ENCODE results near the gene INPP5B.
A peak's percentile ranks its signal among the peaks of the same experiment; 100 is the strongest.
"Not testable (repeated sequence)": the region's sequence is repeated elsewhere in the genome, so short reads cannot be mapped to it uniquely, and the experiment has no call there.

INPP5B gene

GRCh38 chr1:37910886-37911285, 36.0 kb downstream of the INPP5B start:
- not testable (repeated sequence) for DNase-seq

GRCh38 chr1:37908531-37908930, 38.3 kb downstream of the INPP5B start:
- not testable (repeated sequence) for DNase-seq

DNA sequence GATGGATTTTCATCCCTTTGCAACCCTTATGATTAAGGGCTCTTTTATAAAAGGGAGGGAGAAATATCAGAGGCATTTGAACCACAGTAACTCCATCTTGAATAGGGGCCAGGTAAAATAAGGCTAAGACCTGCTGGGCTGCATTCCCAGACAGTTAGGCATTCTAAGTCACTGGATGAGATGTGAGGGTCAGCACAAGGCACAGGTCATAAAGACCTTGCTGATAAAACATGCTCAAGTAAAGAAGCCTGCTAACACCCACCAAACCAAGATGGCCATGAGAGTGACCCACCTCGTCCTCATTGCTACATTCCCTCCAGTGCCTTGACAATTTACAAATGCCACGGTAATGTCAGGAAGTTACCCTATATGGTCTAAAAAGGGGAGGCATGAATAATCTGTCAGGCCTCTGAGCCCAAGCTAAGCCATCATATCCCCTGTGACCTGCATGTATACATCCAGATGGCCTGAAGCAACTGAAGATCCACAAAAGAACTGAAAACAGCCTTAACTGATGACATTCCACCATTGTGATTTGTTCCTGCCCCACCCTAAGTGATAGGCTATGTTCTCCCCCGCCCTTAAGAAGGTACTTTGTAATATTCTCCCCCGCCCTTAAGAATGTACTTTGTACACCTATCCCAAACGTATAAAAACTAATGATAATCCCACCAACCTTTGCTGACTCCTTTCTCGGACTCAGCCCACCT, 39.3 kb downstream of the INPP5B start:
- not testable (repeated sequence) for DNase-seq

DNA sequence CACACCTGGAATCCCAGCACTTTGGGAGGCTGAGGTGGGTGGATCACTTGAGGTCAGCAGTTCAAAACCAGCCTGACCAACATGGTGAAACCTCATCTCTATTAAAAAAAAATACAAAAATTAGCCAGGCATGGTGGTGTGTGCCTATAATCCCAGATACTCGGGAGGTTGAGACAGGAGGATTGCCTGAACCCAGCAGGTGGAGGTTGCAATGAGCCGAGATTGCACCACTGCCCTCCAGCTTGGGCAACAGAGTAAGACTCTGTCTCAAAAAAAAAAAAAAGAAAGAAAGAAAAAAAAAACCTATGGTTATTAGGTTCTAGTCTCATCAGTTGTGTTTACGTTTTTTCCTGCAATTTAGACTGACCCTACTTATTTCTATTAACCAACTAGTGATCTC, 40.3 kb downstream of the INPP5B start:
- not testable (repeated sequence) for DNase-seq

GRCh38 chr1:37905727-37906126, 41.1 kb downstream of the INPP5B start:
- no peak for DNase-seq

GRCh38 chr1:37903921-37904320, 42.9 kb downstream of the INPP5B start:
- not testable (repeated sequence) for DNase-seq

DNA sequence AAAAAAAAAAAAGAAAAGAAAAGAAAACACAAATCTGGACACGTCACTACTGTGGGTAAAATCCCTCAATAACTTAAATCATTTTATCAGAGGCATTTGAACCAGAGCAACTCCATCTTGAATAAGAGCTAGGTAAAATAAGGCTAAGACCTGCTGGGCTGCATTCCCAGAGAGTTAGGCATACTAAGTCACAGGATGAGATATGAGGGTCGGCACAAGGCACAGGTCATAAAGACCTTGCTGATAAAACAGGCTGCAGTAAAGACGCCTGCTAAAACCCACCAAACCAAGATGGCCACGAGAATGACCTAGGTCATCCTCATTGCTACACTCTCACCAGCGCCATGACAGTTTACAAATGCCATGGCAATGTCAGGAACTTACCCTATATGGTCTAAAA, 43.9 kb downstream of the INPP5B start:
- DNase-seq, result no peak

- DNase-seq, result no peak
Measured at GRCh38 chr1:37901893-37902225, 45.0 kb downstream of the INPP5B start.

DNA sequence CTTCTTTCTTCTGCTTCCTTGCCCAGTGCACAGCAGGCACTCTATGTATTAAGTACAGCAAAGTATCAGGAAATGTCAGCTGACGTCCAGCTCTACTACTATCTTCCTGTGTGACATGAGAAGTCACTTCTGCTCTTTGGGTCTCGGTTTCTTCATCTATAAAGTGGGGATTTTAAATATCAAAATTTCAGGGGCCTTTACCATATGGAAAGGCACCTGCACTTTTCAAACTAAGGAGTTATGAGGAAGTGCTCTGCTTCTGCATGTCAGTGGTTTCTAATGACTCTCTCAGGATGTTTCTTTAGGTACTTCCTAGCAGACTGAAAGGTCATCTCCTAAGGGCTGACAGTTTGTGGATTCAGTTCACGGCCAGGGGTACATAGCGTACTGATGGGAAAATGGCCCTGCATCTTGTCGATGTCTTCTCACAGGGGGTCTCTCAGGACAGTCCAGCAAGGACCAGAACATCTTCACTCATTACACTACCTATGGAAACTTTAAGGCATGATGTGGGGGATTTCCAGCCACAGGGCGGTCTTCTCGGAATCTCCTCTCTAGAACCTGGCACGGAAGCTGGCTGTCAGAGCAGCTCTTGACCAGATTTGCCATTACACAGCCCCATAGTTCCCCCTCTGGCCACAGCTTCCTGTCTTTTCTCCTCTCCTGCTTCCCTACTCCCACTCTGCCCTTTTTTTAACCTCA, 45.5 kb downstream of the INPP5B start:
- no peak for DNase-seq

DNA sequence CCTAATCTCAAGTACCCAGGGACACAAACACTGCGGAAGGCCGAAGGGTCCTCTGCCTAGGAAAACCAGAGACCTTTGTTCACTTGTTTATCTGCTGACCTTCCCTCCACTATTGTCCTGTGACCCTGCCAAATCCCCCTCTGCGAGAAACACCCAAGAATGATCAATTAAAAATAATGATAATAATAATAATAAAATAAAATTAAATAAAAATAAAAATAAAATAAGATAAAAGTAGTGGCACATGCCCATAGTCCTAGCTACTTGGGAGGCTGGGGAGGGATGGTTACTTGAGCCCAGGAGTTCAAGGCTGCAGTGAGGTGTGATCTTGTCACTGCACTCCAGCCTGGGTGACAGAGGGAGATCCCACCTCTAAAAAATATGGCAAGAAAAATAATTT, 49.3 kb downstream of the INPP5B start:
- DNase-seq, result not testable (repeated sequence)

GRCh38 chr1:37893673-37894072, 53.2 kb downstream of the INPP5B start:
- DNase-seq, result no peak

DNA sequence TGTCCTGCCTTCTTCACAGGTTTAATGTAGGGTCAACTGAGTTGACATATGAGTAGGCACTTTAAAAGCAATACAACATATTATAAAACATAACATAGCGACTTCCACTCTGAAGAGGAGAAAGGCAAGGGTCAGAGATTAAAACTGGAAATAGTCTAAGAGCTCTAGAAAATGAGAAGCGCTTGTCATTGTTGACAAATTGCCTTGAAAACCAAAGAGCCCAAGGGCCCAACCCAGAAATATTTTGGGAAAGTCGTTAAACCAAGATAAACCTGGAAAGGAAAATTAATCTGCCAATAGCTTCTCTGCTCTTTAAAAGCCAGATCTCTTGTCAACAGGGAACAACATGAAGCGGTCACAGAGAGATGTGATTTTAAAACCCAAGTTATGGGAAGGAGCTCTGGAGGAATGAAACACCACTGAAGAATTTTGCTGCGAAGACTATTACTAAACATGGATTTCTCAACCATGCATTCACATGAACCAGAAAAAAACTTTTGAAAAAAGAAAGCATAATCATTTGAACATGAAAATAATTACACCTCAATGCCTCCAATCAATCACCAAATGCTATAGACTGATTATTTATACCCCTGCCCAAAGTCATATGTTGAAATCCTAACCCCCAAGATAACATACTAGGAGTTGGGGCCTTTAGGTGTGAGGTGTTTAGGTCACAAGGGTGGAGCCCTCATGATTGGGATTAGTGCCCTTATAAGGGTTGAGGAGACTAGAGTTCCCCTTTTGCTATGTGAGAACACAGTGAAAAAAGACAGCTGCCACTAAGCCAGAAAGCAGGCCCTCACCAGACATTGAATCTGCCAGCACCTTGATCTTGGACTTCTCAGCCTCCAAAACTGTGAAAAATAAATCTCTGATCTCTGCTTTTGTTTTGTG, 54.5 kb downstream of the INPP5B start:
- peak; percentile 34 for DNase-seq

DNA sequence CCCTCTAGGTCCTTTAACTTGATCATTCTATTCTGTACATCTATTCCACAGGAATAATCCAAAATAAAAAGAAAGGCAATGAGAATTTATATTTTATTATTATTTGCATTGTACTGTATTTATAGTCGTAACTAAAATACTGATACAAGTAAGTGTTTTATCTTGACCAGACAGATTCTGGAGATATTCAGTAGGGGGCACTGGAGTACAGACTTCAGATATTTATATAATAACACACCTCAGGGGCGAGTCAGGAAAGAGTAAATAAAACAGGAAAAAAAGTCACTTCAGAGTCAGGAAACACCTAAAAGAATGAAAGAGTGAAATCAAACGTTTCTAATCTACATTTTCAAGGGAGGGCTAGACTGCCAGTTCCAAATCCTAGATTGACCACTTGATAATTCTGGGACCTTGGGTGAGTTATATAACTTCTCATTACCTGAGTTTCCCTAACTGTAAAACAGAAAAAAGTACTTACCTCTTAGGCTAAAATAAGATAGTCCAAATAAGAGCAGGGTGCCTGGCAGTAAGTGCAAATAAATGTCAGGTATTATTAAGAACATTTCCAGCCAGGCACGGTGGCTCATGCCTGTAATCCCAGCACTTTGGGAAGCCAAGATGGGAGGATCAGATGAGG, 56.4 kb downstream of the INPP5B start:
- DNase-seq, result peak; percentile 45

GRCh38 chr1:37888022-37888700, 58.7 kb downstream of the INPP5B start:
- no peak for DNase-seq

DNA sequence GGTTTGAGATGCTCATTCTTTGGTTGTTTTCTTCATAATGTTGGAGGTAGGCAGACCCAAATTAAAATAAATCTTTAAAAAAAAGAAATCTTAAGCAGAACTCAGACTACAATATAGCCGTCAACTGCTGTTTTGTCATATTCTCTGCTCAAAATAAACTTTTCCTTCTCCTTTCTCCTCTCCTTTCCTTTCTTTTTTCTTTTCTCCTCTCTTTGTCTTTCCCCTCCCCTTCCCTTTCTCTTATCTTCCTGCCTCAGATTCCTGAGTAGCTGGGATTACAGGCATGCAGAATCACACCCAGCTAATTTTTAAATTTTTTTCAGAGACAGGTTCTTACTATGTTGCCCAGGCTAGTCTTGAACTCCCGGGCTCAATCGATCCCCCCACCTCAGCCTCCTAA, 62.7 kb downstream of the INPP5B start:
- DNase-seq, result no peak

DNA sequence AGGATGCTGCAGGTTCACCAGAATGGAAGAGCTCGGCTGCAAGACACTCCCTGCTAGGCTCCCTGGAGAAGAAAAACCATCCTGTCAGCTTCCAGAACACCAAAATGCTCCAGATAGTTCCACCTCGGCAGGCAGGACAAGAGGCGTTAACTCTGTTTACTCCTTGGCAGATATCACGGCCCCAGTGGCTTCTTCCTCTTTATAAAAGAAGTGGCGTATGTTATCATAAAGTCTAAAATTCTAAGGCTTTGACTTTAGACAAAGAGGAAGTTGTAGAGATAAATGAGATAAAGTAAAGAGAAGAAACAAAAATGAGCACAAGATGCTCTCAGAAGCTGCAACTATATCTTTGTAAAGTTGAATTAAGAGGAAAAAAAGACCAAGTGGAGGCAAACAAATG, 63.2 kb downstream of the INPP5B start:
- no peak for DNase-seq

GRCh38 chr1:37879865-37880264, 67.0 kb downstream of the INPP5B start:
- DNase-seq, result no peak

DNA sequence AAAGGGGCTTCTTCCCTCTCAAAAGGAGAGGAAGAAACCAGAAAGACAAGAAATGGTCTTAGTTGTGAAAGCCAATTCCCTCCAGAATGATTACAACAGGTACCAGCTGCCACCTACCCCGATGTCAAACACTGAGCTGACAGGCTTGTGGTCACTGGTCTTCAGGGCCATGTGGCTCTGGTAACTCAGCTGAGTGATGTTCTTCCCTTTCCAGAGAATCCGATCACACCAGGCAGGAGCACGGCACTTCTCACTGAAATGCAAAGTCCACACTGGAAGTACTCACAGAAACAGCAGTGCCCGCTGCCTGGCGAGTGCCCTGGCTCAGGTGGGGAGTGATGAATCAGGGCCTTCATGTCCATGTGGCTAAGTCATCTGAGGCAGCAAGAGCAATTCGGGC, 68.8 kb downstream of the INPP5B start:
- DNase-seq, result no peak

DNA sequence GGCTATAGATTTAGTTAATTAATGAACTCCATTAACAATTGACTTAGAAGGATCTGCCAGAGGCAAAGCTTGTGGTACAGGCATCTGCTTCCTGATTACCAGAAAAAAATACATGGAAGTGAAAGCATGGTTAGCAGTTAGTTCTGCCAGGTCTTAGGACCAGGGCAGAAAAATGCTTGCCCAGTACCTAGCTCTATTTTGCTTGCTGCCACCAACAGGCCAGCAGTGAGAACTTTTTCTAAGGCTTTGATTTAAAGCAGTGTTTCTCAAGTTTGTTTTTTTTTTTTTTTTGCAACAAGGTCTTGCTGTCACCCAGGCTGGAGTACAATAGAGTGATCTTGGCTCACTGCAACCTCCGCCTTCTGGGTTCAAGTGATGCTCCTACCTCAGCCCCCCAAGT, 71.0 kb downstream of the INPP5B start:
- DNase-seq, result no peak

GRCh38 chr1:37872692-37873091, 74.2 kb downstream of the INPP5B start:
- no peak for DNase-seq

GRCh38 chr1:37868466-37868865, 78.4 kb downstream of the INPP5B start:
- no peak for DNase-seq

GRCh38 chr1:37867784-37868183, 79.1 kb downstream of the INPP5B start:
- no peak for DNase-seq

DNA sequence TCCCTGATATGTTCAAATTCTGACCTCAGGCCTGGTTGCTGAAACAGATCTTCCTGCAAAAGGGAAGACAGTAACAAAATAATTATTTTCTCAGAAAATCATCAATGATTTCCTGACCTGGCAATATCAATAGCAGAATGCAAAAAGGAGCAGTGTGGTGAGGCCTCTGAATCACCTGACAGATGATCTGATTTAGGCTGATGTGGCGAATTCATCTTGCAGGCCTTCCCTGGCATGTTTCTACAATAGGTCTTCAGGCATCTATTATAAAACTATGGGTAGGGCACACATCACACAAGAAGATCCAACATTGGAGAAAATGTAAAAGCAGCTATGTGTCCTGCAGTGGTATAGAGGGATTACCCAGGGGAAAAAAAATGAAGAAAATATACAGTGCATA, 80.4 kb downstream of the INPP5B start:
- no peak for DNase-seq
